HTR-8/SVneo (cell line): ENCODE measurements around the gene CD3G.
A peak's percentile ranks its signal among the peaks of the same experiment; 100 is the strongest.
"Not testable (repeated sequence)": the region's sequence is repeated elsewhere in the genome, so short reads cannot be mapped to it uniquely, and the experiment has no call there.

ENCODE experiments used
- DNase-seq: peaks from one replicate; pipeline ENCODE4 v3.0.0; 2011; ENCODE audit warnings: low spot score, mixed read lengths; ENCODE audit not compliant: insufficient read length
- FAIRE-seq: peaks from 2 replicates; lab custom pipeline; 2011; peaks lifted over from hg19 to GRCh38; lab: Jason Lieb, UNC

CD3G gene

DNA sequence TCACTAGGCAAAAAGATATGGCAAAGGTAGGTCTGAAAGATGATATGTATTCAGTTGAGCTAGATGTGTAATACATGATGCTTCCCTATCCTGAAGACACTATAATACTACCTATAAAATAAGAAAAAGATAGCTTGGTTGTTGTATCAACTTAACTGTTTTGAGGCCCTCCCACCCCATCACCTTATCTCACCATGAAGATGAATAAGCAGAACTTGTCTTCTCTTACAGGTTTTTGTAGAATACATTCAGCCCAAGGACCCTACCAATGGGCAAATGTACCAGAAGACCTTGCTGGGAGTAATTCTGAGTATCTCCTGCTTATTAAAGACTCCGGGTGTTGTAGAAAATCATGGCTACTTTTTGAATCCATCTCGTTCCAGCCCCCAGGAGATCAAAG is 29.1 kb downstream of the CD3G start:
- FAIRE-seq (no peak), DNase-seq (no peak)

DNA sequence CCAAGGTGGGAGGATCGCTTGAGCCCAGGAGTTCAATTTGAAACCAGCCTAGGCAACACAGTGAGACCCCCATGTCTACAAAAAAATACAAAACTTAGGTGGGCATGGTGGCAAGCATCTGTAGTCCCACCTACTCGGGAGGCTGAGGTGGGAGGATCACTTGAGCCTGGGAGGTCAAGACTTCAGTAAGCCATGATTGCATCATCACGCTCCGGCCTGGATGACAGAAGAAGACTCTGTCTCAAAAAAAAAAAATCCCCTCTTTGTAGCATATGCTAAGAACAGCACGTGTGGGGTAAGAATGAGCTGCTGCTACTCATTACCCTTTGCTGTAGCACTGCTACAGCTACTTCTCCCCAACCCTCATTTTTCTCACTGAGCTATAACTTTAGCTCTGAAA is 29.7 kb downstream of the CD3G start:
- FAIRE-seq: no peak
- DNase-seq: no peak

DNA sequence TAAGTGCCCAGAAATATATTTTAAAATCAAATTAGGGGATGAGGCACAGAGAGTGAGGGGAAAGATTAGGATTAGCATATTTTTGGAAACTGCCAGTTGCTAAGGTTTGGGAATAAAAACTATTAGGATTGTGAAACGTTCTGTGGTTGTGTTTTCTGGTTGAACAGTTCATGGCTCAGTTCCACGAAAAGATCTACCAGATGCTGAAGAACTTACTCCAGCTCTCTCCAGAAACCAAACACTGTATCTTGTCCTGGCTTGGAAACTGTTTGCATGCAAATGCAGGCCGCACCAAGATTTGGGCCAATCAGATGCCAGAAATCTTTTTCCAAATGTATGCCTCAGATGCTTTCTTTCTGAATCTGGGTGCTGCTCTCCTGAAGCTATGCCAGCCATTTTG is 30.6 kb downstream of the CD3G start:
- no peak for DNase-seq
- no peak for FAIRE-seq

DNA sequence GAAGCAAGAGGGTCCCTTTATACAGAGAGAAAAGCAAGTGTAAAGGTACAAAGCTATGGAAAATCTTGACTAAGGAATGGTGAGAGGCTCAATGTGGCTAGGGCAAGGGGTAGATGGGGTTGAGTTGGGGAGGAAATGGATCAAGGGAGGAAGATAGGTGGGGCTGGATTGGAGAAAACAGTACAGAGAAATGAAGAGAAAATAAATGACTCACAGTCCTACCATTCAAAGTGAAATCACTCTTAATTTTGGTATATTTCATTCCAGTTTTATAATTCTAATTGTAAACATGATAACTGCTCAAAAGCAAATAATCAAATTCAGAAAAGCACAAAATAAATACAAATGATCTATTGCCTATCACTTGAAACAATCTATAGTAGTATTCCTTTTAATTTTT is 31.8 kb downstream of the CD3G start:
- FAIRE-seq: no peak

DNA sequence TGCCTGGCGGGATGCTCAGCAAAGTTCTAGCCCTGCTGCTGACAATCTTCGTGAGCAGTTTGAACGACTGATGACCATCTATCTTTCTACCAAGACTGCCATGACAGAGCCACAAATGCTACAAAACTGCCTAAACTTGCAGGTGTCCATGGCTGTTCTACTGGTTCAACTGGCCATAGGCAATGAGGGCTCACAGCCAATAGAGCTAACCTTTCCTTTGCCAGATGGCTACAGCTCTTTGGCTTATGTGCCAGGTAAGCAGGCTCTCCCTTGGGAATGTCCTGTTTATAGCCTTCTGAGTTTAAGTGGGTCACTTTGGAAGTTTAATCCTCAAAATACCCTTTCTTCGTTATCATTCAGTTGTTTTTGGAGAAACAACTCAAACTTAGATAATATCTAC is 35.4 kb downstream of the CD3G start:
- DNase-seq (no peak), FAIRE-seq (no peak)

More for the DNA sequence above, 31.8 kb downstream of the CD3G start:
- no peak for DNase-seq

DNA sequence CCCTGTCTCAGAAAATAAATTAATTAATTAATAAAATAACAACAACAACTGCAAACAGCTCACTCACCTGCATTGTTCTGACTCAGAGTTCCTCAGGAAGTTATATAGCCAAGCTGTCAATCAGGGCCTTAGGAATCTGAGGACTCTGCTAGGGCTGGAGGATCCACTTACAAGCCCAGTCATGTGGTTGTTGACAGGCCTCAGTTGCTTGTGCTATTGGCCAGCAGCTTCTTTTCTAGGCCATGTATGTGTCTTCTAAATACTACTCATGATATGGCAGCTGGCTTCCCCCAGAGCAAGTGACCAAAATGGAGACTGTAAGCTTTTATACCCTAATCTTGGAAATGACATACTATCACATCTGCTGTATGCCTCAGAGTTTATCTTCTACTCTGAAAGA is 36.4 kb downstream of the CD3G start:
- FAIRE-seq (no peak), DNase-seq (no peak)

DNA sequence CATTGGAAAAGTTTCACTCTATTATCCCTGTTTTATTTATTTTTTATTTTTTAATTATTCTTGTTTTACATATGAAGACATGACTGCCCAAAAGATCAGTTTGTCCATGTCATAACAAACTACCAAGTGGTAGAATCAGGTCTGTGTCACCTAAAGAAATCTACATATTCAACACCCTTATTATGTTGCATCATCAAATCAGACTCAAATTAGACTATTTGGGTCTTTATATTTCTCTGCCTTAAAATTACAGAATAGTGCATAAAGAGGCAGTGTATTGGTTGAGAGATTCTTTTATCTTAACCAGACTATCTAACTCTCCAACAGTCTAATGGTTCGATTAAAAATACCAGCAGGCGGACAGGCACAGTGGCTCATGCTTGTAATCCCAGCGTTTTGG is 38.8 kb downstream of the CD3G start:
- DNase-seq: no peak
- no peak for FAIRE-seq

DNA sequence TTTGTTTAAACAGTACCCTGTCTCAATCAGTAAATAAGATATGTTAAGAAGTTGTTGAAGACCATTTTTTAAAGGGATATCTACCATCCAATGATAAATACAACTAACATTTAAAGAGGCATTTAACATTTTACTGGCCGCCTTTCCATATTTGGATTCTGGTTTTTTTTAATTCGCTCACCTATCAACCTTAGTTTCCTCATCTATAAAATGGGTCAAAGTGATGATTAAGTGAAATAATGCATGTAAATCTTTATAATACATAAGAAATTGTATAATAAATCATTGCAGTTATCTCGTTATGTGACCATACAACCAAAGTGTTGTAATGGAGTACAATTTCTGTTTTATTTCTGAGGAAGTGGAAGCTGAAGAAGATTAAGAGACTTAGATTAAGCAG is 39.5 kb downstream of the CD3G start:
- no peak for FAIRE-seq
- no peak for DNase-seq

DNA sequence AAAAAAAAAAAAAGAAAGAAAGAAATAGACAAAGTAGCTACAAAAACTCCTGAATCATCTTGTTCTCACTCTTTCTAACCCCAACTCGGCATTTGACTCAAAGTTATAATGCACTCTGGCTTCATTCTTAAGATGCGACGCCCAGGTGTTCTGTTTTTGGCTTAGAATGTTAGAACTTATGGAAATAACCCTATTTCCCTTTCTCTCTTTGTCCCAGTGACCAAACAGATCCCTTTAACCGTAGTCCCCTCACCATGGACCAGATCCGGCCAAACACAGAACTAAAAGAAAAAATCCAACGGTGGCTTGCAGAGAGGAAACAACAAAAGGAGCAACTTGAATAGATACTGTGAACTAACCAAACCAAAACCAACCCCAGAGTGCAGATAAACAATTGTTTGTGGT is 52.0 kb downstream of the CD3G start:
- FAIRE-seq: no peak
- DNase-seq: no peak

DNA sequence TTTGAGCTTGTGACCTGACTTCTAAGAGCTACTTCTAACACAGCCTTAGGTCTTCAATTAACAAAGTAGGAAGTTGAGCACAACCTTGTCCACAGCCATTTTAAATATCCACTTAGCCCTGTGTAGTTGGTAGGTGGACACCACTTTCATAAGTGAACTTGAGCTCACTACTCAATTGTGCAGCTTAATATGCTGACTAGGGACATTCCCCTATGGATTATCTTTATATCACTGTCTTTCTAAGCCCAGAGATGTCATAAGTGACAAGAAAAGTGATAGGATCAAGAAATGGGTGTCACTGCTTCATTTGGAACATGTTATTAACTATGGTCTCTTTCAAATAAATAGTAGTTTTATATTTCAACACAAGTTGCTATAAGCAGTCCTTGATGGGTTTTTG is 53.3 kb downstream of the CD3G start:
- DNase-seq (no peak), FAIRE-seq (no peak)

DNA sequence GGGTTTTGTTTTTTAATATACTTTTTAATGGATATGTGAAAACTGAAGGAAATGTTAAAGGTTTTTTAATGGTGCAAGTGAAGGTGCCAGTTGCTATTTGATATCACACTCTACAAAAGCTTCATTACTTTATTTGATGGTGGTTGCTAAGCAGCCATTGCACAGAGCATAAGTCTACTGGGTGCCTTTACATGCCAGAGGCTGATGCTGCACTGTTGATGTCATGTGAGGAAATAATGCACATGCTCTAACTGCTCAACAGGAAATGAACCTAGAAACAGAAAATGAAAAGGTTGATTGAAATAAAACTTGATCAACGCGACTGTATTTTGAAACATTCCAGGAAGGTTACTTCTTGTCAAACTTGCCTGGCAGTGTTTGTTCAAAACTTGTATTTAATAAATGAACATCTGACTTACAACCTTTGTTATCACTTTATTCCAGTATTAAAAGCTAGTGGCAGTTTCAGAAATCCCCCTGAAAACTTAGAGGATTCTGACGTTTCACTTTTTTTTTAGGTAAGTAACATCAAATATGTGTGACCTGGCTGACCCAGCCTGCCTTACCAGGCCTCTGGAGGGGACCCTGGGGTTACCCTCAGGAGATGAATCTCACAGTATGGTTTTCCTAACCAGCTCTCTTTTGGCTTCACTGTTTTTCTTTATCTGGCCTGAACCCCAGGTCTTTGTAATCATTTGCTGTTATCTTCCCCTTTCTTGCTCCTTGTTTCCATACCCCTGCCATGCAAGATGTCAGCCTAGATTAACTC is 54.8 kb downstream of the CD3G start:
- FAIRE-seq (no peak), DNase-seq (no peak)

DNA sequence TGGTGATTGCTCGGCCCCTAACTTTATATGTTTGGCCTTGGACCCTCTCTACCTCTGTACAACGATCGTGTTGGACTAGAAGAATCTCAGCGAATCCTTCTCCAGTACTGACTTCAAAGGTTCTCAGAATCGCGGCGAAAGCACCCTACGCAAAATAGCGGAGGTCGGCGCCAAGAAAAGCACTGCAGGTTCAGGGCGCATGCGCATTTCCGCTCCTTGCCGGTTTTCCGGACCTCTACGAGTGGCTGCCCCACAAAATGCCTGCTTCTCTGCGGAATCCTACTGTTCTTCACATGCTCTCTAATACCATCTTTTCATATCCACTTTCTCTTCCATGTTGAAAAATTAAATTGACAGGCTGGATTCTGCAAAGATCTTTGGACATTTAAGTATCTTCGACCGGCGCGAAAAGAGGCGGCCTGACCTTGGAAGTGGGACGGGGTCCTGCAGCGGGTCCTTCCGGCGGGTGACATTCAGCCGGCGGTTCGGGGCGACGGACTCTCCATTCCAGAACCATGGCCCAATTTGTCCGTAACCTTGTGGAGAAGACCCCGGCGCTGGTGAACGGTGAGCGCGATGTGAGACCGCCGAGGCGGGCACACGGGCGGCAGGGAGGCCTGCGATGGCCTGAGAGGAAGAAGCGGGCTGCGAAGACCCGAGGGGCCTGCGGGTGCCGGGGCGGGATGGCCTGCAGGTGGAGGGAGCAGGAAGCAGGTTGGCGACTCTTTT is 57.2 kb downstream of the CD3G start, which contains the start of gene ATP5MG:
ATP5MG (plus strand) TSS at position 456 of the 729 bp plus-strand sequence; CDS start at position 516, 60 bp downstream.
- FAIRE-seq (peak; percentile 72), DNase-seq (peak; percentile 86)

DNA sequence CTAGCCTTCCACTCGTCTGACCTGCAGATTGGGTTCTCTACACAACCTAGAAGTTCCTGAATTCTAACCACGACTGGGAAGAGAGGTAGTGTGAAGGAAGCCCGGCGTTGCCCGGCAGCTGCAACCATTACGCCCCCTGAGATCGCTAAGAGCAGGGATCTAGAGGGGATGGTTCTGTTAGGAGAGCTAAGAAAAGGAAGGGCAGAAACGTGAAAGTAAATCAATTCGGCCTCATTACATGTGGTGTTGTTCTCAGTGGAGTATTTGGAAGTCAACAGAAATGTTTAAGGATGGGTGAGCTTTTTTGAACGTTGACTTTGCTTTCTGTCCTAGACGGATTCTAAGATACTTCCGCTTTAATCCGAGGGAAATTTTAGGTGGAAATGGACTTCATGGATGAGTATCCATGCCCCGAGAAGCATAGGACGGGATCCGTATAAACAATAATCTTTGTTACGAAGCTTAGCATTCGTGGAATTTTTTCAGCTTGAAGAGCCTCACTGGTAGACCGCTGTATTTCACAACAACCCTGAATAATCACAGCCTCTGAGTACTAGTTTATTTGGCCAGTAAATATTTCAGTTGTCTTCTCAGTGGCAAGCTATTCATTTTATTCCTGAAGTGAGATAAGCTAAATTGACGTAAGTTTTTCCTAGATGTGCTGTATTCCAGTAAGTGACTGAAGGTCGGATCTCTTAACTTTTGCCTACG is 57.9 kb downstream of the CD3G start:
- no peak for FAIRE-seq
- DNase-seq: peak; percentile 9

DNA sequence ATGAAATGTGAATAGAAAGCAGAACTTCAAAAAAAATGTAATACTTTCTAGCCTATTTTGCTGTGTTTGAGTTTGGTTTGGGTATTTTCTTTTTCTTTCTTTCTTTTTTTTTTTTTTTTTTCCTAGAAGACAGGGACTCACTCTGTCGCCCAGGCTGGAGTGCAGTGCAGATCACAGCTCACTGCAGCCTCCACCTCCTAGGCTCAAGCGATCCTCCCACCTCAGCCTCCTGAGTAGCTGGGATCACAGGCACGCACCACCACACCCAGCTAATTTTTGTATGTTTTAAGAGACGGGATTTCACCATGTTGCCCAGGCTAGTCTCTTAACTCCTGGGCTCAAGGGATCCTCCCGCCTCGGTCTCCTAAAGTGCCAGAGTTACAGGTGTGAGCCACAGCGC is 58.5 kb downstream of the CD3G start:
- DNase-seq, FAIRE-seq: not testable (repeated sequence)
